ENCODE measurements around the gene MMAB. TPM values are rescaled to one million over a fixed set of nuclear protein-coding genes. Genes with fewer than 3 reads are reported as not detected.
A peak's percentile ranks its signal among the peaks of the same experiment; 100 is the strongest.

MMAB gene
- total and polyA plus RNA-seq, 2 of the 13 experiments (the other 11 are each of a cell fraction or from before 2014, with no cell fraction given), result 26.1 to 77.3 TPM

DNA sequence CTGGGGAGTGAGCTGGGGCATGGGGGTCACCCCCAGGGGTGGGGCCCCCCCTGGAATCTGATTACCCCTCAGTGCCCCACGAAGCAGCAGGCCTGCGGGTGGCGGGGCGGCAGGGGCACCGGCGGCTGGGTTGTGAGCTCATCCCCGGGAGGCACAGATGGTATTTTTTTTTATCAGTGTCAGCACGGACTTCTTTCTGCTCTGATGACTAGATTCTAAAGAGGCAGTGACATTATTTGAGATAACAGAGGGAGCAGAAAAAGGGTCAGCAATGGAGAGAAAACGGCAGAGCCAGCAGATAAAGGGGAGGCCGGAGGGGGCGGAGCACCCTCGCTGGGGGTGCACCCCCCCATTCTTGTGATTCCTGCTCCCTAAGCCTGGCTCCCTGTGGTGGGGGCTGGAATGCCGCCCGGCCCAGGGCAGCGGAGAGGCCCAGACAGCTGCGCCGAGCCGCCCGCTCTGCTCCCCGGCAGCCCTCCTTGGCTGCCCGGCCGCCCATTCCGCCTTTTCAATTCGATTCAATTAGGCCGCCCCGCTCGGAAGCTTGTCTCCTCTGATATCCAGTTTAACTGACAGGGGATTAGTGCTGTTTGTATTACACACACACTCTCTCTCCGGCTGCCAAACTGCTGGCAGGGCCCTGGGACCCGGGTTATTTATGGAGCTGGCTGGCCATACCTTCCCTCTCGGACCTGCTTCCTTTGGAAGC, 33.2 kb upstream of the MMAB start (continued):
- peak in 1 of 2 experiments; percentile 13; a peak in 1 of 4 replicates for TF ChIP-seq EP300 (IDR thresholded peaks at IDR 0.05; ENCODE audit: low read depth in 2 of 2, low read length in 2 of 2)
- no peak for TF ChIP-seq EP300 (CRISPR knock-in tag; IDR thresholded peaks at IDR 0.05; ENCODE audit: borderline replicate concordance)
- 0 out of 2 replicates have a peak, but pooled peaks have one; percentile 32 for TF ChIP-seq GABPB1 (CRISPR knock-in tag; IDR thresholded peaks at IDR 0.05)

DNA sequence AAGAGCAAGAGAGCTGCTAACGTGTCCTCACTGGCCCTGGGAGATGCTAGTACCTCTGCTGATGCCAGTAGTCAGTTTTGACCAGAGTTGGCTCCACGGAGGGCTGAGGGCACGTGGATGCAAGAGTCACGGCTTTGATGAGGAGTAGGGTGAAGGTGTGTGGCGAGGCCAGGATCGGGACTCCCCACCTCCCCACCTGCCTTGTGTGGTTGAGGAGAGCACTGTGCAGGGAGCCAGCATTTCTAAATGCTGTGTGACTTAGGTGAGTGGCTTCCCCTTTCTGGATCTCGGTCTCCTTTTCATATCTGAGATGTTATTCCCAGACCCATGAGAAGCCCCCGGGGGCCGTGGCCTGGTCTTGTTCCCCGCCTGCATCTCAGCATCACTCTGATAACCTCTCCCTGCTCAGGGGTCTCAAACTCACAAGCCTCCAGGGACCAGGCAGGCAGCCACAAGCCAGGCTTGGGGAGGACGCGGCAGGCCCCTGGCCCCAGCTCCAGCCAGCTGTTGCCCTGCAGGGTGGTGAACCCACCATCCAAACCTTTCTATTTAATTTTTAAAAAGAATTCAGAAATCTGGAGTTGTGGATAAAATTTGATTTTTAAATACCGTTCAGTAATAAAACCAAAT, 32.4 kb upstream of the MMAB start:
- DNase-seq (ENCODE audit: low spot score) (no peak), ATAC-seq (no peak), FAIRE-seq (no peak)
- 64% methylated on average over 13 of the region's 13 CpGs for WGBS (ENCODE audit: low lambda C conversion rate)
- peaks cover 51% of the 10 kb centered on the region for H3K4me1 ChIP-seq (ENCODE audit: insufficient read depth, low read length)
- no peak overlapping the region for H3K9ac ChIP-seq (ENCODE audit: insufficient read depth, low read depth, low read length)
- H2AFZ ChIP-seq (ENCODE audit: low read length), result no peak overlapping the region
- H3K4me2 ChIP-seq (ENCODE audit: low read depth, low read length), result peak overlapping the region; percentile 91; the same call in 1 of the 2 replicates
- peaks cover 0 to 7% of the 10 kb centered on the region in 2 experiments; a peak in 4 of 5 replicates for H3K27me3 ChIP-seq (ENCODE audit: control insufficient read depth in 1 of 2, insufficient read depth in 2 of 2, low read length in 2 of 2)
- H4K20me1 ChIP-seq (ENCODE audit: insufficient read depth, low read length), result no peaks in the 10 kb centered on the region
- H3K36me3 ChIP-seq (replicated peaks in 1 of 2; ENCODE audit: control insufficient read depth in 1 of 2, insufficient read depth in 2 of 2, low read length in 2 of 2), result no peaks in the 10 kb centered on the region
- H3K4me3 ChIP-seq (replicated peaks in 1 of 3; ENCODE audit: insufficient read depth in 1 of 3, low read depth in 2 of 3, low read length in 3 of 3), result peak overlapping the region in 2 of 3 experiments; percentile 55 to 70; a peak in 4 of 6 replicates
- H3K9me3 ChIP-seq (ENCODE audit: low read length), result no peaks in the 10 kb centered on the region
- POLR2A ChIA-PET, result interaction anchor here (1.0 to 1.9 kb wide), 5 partner anchors 8 to 109 kb away, joined by 3 to 9 read pairs (median 4); partner anchors contain the start of genes FAM222A, MMAB and MVK
- in situ Hi-C loops (cut with HindIII; ENCODE audit: extremely low pct_ligation_motif_present, low pct_unique_long_range_greater_than_20kb) (no loop called here), intact Hi-C loops (cut with micrococcal nuclease; ENCODE audit: unreplicated experiment) (no loop called here)
- H3K79me2 ChIP-seq (ENCODE audit: insufficient read depth, low read length), result no peaks in the 10 kb centered on the region
- BruUV-seq (replicated peaks), result no TSS peak
- CTCF ChIA-PET (ENCODE audit: low intra/inter-chr PET ratio, low total read pairs), result no interaction called here
- no peak overlapping the region for H3K27ac ChIP-seq (ENCODE audit: extremely low read length, insufficient read depth, low read length)
- TF ChIP-seq, protein P1, sequence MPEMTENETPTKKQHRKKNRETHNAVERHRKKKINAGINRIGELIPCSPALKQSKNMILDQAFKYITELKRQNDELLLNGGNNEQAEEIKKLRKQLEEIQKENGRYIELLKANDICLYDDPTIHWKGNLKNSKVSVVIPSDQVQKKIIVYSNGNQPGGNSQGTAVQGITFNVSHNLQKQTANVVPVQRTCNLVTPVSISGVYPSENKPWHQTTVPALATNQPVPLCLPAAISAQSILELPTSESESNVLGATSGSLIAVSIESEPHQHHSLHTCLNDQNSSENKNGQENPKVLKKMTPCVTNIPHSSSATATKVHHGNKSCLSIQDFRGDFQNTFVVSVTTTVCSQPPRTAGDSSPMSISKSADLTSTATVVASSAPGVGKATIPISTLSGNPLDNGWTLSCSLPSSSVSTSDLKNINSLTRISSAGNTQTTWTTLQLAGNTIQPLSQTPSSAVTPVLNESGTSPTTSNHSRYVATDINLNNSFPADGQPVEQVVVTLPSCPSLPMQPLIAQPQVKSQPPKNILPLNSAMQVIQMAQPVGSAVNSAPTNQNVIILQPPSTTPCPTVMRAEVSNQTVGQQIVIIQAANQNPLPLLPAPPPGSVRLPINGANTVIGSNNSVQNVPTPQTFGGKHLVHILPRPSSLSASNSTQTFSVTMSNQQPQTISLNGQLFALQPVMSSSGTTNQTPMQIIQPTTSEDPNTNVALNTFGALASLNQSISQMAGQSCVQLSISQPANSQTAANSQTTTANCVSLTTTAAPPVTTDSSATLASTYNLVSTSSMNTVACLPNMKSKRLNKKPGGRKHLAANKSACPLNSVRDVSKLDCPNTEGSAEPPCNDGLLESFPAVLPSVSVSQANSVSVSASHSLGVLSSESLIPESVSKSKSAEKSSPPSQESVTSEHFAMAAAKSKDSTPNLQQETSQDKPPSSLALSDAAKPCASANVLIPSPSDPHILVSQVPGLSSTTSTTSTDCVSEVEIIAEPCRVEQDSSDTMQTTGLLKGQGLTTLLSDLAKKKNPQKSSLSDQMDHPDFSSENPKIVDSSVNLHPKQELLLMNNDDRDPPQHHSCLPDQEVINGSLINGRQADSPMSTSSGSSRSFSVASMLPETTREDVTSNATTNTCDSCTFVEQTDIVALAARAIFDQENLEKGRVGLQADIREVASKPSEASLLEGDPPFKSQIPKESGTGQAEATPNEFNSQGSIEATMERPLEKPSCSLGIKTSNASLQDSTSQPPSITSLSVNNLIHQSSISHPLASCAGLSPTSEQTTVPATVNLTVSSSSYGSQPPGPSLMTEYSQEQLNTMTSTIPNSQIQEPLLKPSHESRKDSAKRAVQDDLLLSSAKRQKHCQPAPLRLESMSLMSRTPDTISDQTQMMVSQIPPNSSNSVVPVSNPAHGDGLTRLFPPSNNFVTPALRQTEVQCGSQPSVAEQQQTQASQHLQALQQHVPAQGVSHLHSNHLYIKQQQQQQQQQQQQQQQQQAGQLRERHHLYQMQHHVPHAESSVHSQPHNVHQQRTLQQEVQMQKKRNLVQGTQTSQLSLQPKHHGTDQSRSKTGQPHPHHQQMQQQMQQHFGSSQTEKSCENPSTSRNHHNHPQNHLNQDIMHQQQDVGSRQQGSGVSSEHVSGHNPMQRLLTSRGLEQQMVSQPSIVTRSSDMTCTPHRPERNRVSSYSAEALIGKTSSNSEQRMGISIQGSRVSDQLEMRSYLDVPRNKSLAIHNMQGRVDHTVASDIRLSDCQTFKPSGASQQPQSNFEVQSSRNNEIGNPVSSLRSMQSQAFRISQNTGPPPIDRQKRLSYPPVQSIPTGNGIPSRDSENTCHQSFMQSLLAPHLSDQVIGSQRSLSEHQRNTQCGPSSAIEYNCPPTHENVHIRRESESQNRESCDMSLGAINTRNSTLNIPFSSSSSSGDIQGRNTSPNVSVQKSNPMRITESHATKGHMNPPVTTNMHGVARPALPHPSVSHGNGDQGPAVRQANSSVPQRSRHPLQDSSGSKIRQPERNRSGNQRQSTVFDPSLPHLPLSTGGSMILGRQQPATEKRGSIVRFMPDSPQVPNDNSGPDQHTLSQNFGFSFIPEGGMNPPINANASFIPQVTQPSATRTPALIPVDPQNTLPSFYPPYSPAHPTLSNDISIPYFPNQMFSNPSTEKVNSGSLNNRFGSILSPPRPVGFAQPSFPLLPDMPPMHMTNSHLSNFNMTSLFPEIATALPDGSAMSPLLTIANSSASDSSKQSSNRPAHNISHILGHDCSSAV (CRISPR knock-in tag; IDR thresholded peaks at IDR 0.05; ENCODE audit: borderline replicate concordance), result no peak
- TF ChIP-seq ZMYM3 (CRISPR knock-in tag; IDR thresholded peaks at IDR 0.05), result peak; percentile 64
- no peak for TF ChIP-seq CREM (IDR thresholded peaks at IDR 0.05)
- no peak for TF ChIP-seq CREM (CRISPR knock-in tag; IDR thresholded peaks at IDR 0.05)
- TF ChIP-seq HMGA1 (CRISPR knock-in tag; conservative IDR thresholded peaks at IDR 0.05), result no peak
- TF ChIP-seq, protein P2, sequence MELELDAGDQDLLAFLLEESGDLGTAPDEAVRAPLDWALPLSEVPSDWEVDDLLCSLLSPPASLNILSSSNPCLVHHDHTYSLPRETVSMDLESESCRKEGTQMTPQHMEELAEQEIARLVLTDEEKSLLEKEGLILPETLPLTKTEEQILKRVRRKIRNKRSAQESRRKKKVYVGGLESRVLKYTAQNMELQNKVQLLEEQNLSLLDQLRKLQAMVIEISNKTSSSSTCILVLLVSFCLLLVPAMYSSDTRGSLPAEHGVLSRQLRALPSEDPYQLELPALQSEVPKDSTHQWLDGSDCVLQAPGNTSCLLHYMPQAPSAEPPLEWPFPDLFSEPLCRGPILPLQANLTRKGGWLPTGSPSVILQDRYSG (CRISPR knock-in tag; IDR thresholded peaks at IDR 0.05), result no peak
- TF ChIP-seq PTBP1 (IDR thresholded peaks at IDR 0.05; ENCODE audit: low read depth, low read length, poor library complexity, severe bottlenecking), result no peak
- TF ChIP-seq, protein P3, sequence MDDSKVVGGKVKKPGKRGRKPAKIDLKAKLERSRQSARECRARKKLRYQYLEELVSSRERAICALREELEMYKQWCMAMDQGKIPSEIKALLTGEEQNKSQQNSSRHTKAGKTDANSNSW (CRISPR knock-in tag; IDR thresholded peaks at IDR 0.05; ENCODE audit: borderline replicate concordance), result no peak
- no peak for TF ChIP-seq KAT2B (IDR thresholded peaks at IDR 0.05; ENCODE audit: borderline replicate concordance, low read depth, low read length)

Measured in HepG2 (cell line).